K562 (cell line): ENCODE results near the gene TNFAIP3. TPM values are rescaled to one million over a fixed set of nuclear protein-coding genes. Genes with fewer than 3 reads are reported as not detected.
A peak's percentile ranks its signal among the peaks of the same experiment; 100 is the strongest.

Source experiments
- ATAC-seq: fragments of 200-7000 bp; cut with Tn5 transposase; 3 replicates; pipeline ENCODE4 v1.9.1; 2020; ENCODE audit warnings: moderate library complexity
- BruUV-seq: library from RNA; stranded (reverse); fragments of 400-500 nt; replicated peaks from 2 replicates; lab custom pipeline; 2021; lab: Mats Ljungman, UMichigan
- CTCF ChIA-PET: fragments of 300-600 bp; formaldehyde crosslinking; extraction: SDS; loops from one replicate; lab custom pipeline; 2021; ENCODE audit warnings: low intra/inter-chr PET ratio; lab: Yijun Ruan, JAX
- POLR2A ChIA-PET: fragments of 300-600, 350-650 bp; sonication (Branson Sonifier 250); formaldehyde crosslinking; extraction: SDS; loops from one replicate; lab custom pipeline; 2021; ENCODE audit warnings: antibody characterized with exemption, inconsistent platforms; lab: Yijun Ruan, JAX
- DNase-seq, 4 experiments: peaks; one replicate each; pipeline versions ENCODE4 v3.0.0 to v3.0.0-alpha.2; 2011 to 2018; ENCODE audit warnings: low spot score in 3 of 4, mixed read lengths in 3 of 4; ENCODE audit errors: extremely low read depth in 1 of 4
- FAIRE-seq: peaks from 2 replicates; lab custom pipeline; 2011; peaks lifted over from hg19 to GRCh38; lab: Jason Lieb, UNC
- H2AFZ ChIP-seq: 2 replicates; pipeline ENCODE4 v1.6.0; 2011; ENCODE audit warnings: low read depth, low read length, control low read depth, inconsistent platforms
- H3K27ac ChIP-seq: fragments of 200-600 bp; 3 replicates; pipeline ENCODE4 v1.8.0; 2011; ENCODE audit warnings: low read depth, mild to moderate bottlenecking, control low read depth, inconsistent platforms, low read length, moderate library complexity, mixed read lengths; ENCODE audit errors: extremely low read depth
- H3K27me3 ChIP-seq, 2 experiments: fragments of 300-600 bp in 1 of 2; 2 replicates in 1 of 2; 3 replicates in 1 of 2; pipeline versions ENCODE4 v1.6.0 to v1.8.0; 2011; ENCODE audit warnings: inconsistent platforms in 2 of 2, low read length in 2 of 2, mild to moderate bottlenecking in 1 of 2, mixed read lengths in 1 of 2, moderate library complexity in 1 of 2; ENCODE audit not compliant: control insufficient read depth in 2 of 2, insufficient read depth in 2 of 2
- H3K36me3 ChIP-seq: fragments of 300-600 bp; 3 replicates; pipeline ENCODE4 v1.8.0; 2011; ENCODE audit warnings: mild to moderate bottlenecking, low read length, inconsistent platforms; ENCODE audit not compliant: control insufficient read depth, insufficient read depth
- H3K4me1 ChIP-seq, 2 experiments: fragments of 200-600 bp in 1 of 2; replicated peaks in 1 of 2; 2 replicates in 1 of 2; 3 replicates in 1 of 2; pipeline versions ENCODE4 v1.5.1 to v1.8.0; 2011; ENCODE audit warnings: inconsistent platforms in 2 of 2, low read length in 2 of 2, mild to moderate bottlenecking in 1 of 2, mixed read lengths in 1 of 2, moderate library complexity in 1 of 2; ENCODE audit not compliant: control insufficient read depth in 2 of 2, insufficient read depth in 2 of 2
- H3K4me2 ChIP-seq: 2 replicates; pipeline ENCODE4 v1.6.1; 2011; ENCODE audit warnings: low read length, control low read depth, inconsistent platforms, mixed read lengths; ENCODE audit not compliant: insufficient read depth
- H3K4me3 ChIP-seq: fragments of 200-600 bp; sonication (generic), shearing (Covaris generic); 2 replicates; pipeline ENCODE4 v1.5.1; 2016; ENCODE audit warnings: control low read depth, inconsistent platforms
- H3K79me2 ChIP-seq: fragments of 200-600 bp; 3 replicates; pipeline ENCODE4 v1.8.0; 2011; ENCODE audit warnings: low read length, inconsistent platforms; ENCODE audit not compliant: control insufficient read depth, insufficient read depth
- H3K9ac ChIP-seq, 2 experiments: 2 replicates each; pipeline versions ENCODE4 v1.6.0 to v1.6.1; 2011; ENCODE audit warnings: low read depth in 2 of 2, low read length in 2 of 2, control low read depth in 1 of 2, inconsistent platforms in 1 of 2, mild to moderate bottlenecking in 1 of 2, mixed read lengths in 1 of 2; ENCODE audit not compliant: insufficient read depth in 1 of 2
- H3K9me1 ChIP-seq: one replicate; pipeline ENCODE4 v1.6.0; 2011; ENCODE audit warnings: inconsistent platforms, mild to moderate bottlenecking, low read length, moderate library complexity; ENCODE audit not compliant: control insufficient read depth, insufficient read depth
- H3K9me3 ChIP-seq: replicated peaks from 2 replicates; pipeline ENCODE4 v1.5.1; 2011; ENCODE audit warnings: low read depth, low read length, inconsistent platforms; ENCODE audit not compliant: control insufficient read depth, insufficient read depth
- H4K20me1 ChIP-seq: replicated peaks from 2 replicates; pipeline ENCODE4 v1.6.1; 2011; ENCODE audit warnings: low read length, inconsistent platforms, mixed read lengths; ENCODE audit not compliant: control insufficient read depth, insufficient read depth
- ARID1B ChIP-seq: fragments of 450-650 bp; IDR thresholded peaks from 2 replicates; pipeline ENCODE4 v1.6.1; 2016; ENCODE audit warnings: antibody characterized with exemption, mild to moderate bottlenecking, inconsistent platforms
- ELK1 ChIP-seq: sonication (generic); formaldehyde crosslinking; IDR thresholded peaks from 2 replicates; pipeline ENCODE4 v1.8.1; 2022; ENCODE audit warnings: missing genetic modification reagents
- L3MBTL2 ChIP-seq: fragments of 450-650 bp; IDR thresholded peaks from 2 replicates; pipeline ENCODE4 v1.6.1; 2016; ENCODE audit warnings: mild to moderate bottlenecking, moderate library complexity
- PKNOX1 ChIP-seq: fragments of 450-650 bp; IDR thresholded peaks from 2 replicates; pipeline ENCODE4 v1.6.1; 2016
- RFX5 ChIP-seq: IDR thresholded peaks from 2 replicates; pipeline ENCODE4 v1.6.1; 2011; ENCODE audit warnings: low read depth, mild to moderate bottlenecking, improper control_type of control experiment, low read length
- SMARCB1 ChIP-seq: IDR thresholded peaks from 2 replicates; pipeline ENCODE4 v1.6.1; 2011; ENCODE audit warnings: improper control_type of control experiment, low read depth; ENCODE audit not compliant: insufficient read length
- SRSF9 ChIP-seq: fragments of 200-400 bp; formaldehyde crosslinking; IDR thresholded peaks from 2 replicates; pipeline ENCODE4 v1.6.1; 2017; ENCODE audit warnings: low read depth, low read length, borderline replicate concordance
- ZNF175 ChIP-seq: fragments of 200-800 bp; sonication (Bioruptor generic); IDR thresholded peaks from 2 replicates; pipeline ENCODE4 v1.6.1; 2016; ENCODE audit warnings: low read depth, mild to moderate bottlenecking, missing genetic modification characterization, missing compliant biosample characterization
- ZNF277 ChIP-seq: fragments of 250-450 bp; sonication (Bioruptor Pico); IDR thresholded peaks from 2 replicates; pipeline ENCODE4 v1.8.0; 2022; ENCODE audit warnings: inconsistent platforms, mild to moderate bottlenecking, moderate library complexity, borderline replicate concordance
- ZNF785 ChIP-seq: fragments of 250-450 bp; sonication (Bioruptor Pico); IDR thresholded peaks from 2 replicates; pipeline ENCODE4 v1.4.0; 2020; ENCODE audit warnings: mild to moderate bottlenecking
- WGBS: fragments of 100-300 bp; shearing (Covaris generic); methylation state at CpG from one replicate; pipeline ENCODE4 v1.1.6; 2016; ENCODE audit warnings: low coverage, mixed read lengths; ENCODE audit not compliant: insufficient coverage; ENCODE audit errors: missing lambda C conversion rate; 5-methylcytosine and 5-hydroxymethylcytosine counted together
- in situ Hi-C: fragments of 300-500 bp; cut with MboI; formaldehyde crosslinking; loops from 4 replicates; pipeline ENCODE4 v1.15.0; 2018; ENCODE audit warnings: inconsistent platforms, mixed read lengths
- intact Hi-C: fragments of 100-400 bp; cut with micrococcal nuclease; formaldehyde crosslinking; loops from 2 replicates; pipeline ENCODE4 v1.14.2; 2022
- polyA plus RNA-seq, 8 experiments: library from polyadenylated mRNA; depleted of rRNA in 4 of 8; stranded (reverse) in 5 of 8; unstranded in 3 of 8; fragments of >200 nt; fragmentation: Nextera tagmentation in 2 of 8; fragmentation: Illumina TruSeq in 1 of 8; extraction: Ambion mirVana in 2 of 8; extraction: Trizol in 1 of 8; gene quantifications; 2 replicates each; pipeline versions ENCODE4 v1.2.1 to v1.2.3, GENCODE V29; 2011 to 2014; ENCODE audit warnings: inconsistent platforms in 1 of 8, missing spikeins in 1 of 8
- total RNA-seq, 7 experiments: library from RNA; depleted of rRNA in 6 of 7; stranded (reverse); fragments of >200 nt in 6 of 7; fragmentation: Illumina TruSeq in 2 of 7; extraction: Trizol in 2 of 7; gene quantifications; 2 replicates each; pipeline versions ENCODE4 v1.2.1 to v1.2.3, GENCODE V29; 2011 to 2021; ENCODE audit warnings: low replicate concordance in 1 of 7
- TF ChIP-seq, protein P1 (sequence below): sonication (generic); formaldehyde crosslinking; IDR thresholded peaks from 2 replicates; pipeline ENCODE4 v1.8.0; 2022; ENCODE audit warnings: missing genetic modification reagents, mild to moderate bottlenecking, borderline replicate concordance
- TF ChIP-seq, protein P2 (sequence below): fragments of 200-800 bp; sonication (Bioruptor generic); IDR thresholded peaks from 2 replicates; pipeline ENCODE4 v1.6.1; 2017; ENCODE audit warnings: missing genetic modification characterization, missing compliant biosample characterization

Gene TNFAIP3
- total and polyA plus RNA-seq, 9 of the 15 experiments (the other 6 are each of a cell fraction or from before 2014, with no cell fraction given) = 0.79 to 17.0 (median 6.4) TPM

DNA sequence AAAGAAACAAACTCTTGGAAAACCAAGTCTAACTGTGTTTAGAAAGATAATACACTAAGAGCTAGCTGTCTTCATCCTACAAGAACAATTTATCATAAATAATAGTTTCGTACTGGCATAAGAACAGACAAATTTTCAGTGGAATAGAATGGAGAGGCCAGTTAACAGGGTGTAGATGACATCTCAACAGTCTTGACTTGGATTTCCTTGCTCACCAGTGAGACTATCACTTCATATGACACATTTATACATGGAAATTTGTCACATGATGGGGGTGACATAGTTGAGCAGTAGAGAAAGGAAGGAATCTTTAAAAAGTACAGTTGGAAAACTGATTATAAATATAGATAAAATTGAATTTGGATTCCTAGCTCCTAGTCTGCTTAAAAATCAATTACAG, 35.6 kb downstream of the TNFAIP3 start:
- Histone ChIP-seq H3K27ac (peak overlapping the region; percentile 5; the same call in 1 of the 3 replicates), H3K4me1 (peaks cover 11 to 68% of the 10 kb centered on the region in 2 experiments), H3K9me1 (no peaks in the 10 kb centered on the region), H2AFZ (peak overlapping the region; percentile 53), H3K9me3 (no peaks in the 10 kb centered on the region), H3K4me2 (no peak overlapping the region), H3K79me2 (no peaks in the 10 kb centered on the region), H3K4me3 (no peak overlapping the region), H4K20me1 (no peaks in the 10 kb centered on the region), H3K9ac (no peak overlapping the region), H3K27me3 (no peaks in the 10 kb centered on the region), H3K36me3 (no peaks in the 10 kb centered on the region)
- ATAC-seq (no peak), DNase-seq (no peak), FAIRE-seq (no peak)
- POLR2A ChIA-PET = interaction anchor here (0.9 to 3.0 kb wide), 4 partner anchors 8 to 24 kb away, joined by 3 to 15 read pairs (median 9); no protein-coding TSS in a partner anchor
- intact Hi-C loops = no loop called here
- in situ Hi-C loops = no loop called here
- BruUV-seq = no TSS peak
- WGBS = 13% methylated on average over 1 of the region's 1 CpG
- CTCF ChIA-PET = no interaction called here
- TF ChIP-seq RFX5 (no peak), ELK1 (CRISPR knock-in tag) (no peak), SMARCB1 (no peak), ZNF277 (CRISPR knock-in tag) (no peak), SRSF9 (no peak), ARID1B (no peak), PKNOX1 (no peak), ZNF785 (CRISPR knock-in tag) (no peak), L3MBTL2 (no peak), ZNF175 (CRISPR knock-in tag) (peak; percentile 64; the same call in 1 of the 2 replicates)
- TF ChIP-seq, protein P1, sequence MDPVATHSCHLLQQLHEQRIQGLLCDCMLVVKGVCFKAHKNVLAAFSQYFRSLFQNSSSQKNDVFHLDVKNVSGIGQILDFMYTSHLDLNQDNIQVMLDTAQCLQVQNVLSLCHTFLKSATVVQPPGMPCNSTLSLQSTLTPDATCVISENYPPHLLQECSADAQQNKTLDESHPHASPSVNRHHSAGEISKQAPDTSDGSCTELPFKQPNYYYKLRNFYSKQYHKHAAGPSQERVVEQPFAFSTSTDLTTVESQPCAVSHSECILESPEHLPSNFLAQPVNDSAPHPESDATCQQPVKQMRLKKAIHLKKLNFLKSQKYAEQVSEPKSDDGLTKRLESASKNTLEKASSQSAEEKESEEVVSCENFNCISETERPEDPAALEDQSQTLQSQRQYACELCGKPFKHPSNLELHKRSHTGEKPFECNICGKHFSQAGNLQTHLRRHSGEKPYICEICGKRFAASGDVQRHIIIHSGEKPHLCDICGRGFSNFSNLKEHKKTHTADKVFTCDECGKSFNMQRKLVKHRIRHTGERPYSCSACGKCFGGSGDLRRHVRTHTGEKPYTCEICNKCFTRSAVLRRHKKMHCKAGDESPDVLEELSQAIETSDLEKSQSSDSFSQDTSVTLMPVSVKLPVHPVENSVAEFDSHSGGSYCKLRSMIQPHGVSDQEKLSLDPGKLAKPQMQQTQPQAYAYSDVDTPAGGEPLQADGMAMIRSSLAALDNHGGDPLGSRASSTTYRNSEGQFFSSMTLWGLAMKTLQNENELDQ (CRISPR knock-in tag) = no peak
- TF ChIP-seq, protein P2, sequence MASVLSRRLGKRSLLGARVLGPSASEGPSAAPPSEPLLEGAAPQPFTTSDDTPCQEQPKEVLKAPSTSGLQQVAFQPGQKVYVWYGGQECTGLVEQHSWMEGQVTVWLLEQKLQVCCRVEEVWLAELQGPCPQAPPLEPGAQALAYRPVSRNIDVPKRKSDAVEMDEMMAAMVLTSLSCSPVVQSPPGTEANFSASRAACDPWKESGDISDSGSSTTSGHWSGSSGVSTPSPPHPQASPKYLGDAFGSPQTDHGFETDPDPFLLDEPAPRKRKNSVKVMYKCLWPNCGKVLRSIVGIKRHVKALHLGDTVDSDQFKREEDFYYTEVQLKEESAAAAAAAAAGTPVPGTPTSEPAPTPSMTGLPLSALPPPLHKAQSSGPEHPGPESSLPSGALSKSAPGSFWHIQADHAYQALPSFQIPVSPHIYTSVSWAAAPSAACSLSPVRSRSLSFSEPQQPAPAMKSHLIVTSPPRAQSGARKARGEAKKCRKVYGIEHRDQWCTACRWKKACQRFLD (CRISPR knock-in tag) = no peak
